NCI-H82 (cell line): ENCODE data around the gene SRMS.
A peak's percentile ranks its signal among the peaks of the same experiment; 100 is the strongest.

Experiments used
- DNase-seq: peaks from one replicate; lab custom pipeline; 2025; lab: John Stamatoyannopoulos, UW

The SRMS gene

DNA sequence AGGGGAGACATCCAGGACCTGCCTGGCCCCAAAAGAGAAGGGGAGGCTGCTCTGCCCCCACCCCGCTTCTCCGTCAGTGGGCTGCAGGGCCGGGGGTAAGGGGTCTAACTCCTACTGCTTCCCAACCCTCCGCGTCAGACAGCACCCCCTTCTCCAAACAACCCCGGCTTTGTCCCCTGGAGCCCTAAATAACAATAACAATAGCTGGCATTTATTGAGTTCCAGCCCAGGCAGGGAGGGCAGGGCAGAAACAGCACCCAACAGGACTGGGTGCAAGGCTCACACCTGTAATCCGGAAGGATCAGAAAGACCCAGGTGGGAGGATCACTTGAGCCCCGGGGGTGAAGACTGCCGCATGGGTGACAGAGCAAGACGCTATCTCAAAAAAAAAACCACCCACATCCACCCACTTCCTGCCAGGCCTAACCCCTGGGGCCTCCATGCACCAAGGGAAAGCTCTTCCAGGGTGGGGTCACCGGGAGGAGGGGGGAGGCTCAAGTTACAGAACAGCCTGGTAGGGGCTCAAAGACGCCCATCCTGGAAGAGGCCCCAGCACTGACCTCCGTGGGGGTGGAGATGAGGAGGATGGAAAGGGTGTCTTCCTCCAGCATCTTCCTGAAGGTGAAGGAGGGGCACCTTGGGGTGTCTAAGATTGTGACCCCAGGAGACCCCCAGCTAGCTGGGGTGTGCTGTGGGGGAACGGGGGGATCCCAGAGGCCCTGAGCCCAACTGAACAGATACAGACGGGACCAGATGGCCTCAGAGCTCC is 5.1 kb upstream of the SRMS start:
- DNase-seq, result no peak

DNA sequence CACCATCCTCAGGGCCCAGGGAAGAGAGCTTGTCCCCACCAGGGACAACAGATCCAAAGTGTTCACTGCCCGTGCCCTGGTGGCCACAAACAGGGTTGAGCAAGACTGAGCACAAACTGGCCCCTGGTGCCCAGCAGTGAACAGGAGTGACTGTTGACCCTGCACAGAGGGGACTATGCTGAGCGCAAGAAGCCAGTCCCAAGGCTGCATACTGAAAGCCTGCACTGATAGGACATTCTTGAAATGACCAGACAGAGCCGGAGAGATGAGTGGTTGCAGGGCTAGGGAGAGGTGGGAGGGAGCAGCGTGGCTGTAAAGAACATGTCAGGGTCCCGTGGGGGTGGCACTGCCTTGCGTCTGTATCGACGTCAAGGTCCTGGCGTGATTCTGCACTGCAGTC is 3.5 kb upstream of the SRMS start:
- no peak for DNase-seq

DNA sequence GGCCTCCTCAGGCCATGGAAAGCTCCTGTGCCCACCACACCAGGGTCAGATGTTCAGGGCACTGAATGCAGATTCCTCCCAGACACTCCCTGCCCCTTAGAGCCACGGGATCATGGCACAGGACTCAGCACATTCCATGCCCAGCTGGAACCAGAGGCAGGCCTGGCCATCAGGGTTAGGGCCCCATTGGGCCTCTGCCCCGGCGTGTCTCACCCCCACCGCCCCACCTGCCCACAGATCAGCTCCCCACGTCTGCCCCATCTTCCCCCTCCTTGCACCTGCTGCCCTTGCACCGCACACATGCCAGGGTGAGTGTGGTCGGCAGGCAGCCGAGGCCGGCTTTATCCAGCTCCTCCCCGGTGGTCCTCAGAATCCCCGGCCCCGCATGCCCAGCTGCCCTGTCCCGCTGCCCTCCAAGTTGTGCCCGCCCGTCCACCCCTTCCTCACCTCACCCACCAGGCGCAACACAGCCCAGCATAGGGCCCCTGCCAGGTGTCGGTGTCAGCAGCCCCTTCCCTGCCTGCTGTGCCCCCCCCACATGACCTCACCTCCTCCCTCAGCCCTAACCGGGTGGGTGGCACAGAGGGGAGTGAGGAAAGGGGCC is 2.2 kb upstream of the SRMS start:
- no peak for DNase-seq

DNA sequence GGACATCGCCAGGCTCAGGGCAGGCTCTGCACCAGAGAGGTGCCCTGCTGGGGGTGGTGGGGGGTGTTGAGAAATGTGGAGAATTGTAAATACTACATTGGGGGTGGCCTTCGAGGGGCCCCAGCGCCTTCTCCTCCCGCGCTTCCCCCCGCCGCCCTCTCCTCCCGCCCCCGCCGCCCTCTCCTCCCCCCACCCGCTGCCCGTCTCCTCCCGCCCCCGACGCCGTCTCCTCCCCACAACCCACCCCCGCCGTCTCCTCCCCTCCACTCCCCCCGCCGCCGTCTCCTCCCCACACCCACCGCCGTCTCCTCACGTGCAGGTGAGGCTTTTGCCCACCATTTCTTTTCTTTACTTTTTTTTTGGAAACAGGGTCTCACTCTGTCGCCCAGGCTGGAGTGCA is 1.5 kb upstream of the SRMS start:
- no peak for DNase-seq

DNA sequence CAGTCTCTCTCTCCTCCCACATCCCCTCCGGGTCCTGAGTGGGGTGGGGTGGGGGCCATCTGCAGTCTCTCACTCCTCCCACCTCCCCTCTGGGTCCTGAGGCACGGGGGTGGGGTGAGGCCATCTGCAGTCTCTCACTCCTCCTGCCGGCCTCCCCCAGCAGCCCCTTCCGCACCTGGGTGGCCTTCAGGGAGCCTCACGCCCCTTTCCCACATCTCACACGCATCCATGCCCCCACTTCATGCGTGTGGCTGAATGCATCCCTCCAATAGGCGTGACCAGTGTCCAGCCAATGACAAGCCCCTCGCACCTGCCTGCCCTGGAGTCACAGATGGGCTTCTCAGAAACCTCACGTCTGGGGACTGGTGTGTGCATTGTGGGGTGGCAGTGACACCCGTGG is 993 bp upstream of the SRMS start:
- DNase-seq, result no peak

DNA sequence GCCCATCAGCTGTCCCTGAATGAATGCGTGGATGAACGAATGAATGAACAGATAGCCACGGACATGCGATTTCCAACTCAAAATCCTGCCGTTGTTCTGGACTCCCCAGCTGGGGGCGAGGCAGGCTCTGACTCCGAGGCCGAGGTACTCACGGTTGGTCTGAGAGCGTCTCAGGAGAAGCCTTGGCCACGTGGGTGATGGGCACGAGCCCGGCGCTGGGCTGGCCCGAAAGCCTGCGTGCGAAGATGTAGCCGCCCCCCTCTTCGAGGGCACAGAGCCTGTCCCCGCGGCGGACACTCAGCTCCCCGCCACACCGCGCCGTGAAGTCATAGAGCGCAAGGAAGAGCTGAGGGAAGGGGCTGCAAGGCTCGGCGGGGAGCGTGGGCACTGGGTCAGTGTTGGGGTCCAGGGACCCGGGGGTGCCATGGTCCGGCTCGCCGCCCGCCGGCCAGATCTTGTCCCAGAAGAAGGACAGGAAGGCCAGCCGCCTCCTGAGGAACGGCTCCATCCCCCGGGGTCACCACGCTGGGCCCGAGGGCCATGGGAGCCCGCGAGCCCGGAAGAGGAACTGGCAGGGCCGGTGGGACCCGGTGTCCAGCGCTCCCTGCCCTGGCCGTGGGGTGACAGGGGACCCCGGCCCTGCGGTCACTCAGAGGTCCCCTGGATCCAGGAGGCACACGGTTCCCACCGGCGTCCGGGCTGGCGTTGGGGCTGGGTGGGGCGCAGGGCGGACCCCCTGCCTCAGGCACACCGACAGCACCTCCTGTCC is 409 bp downstream of the SRMS start:
- no peak for DNase-seq

DNA sequence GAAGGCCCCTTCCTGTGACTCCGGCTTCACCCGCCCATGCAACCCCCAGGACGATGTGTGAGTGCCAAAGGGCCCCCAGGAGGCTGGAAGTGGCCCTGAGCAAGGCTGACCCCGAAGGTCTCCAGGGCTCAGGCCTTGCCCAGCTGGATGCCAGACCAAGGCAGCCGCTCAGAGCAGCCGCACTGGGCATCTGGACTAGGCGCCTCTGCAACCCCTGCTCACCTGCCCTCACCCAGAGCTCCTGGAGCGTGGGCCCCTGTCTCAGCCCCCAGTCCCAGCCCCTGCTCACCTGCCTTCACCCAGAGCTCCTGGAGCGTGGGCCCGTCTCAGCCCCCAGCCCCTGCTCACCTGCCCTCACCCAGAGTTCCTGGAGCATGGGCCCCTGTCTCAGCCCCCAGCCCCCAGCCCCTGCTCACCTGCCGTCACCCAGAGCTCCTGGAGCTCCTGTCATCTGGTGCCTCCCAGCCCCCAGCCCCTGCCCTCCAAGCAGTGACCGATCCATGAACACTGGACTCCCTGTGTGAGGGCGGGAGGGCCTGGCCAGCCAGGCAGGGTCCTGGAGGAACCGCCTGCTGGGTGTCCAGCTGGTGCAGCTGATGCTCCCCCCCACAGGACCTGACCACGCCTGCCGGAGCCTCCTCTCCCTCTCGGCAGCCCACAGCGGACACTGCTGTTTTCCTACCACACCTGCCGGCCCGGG is 1.1 kb downstream of the SRMS start:
- DNase-seq, result no peak

DNA sequence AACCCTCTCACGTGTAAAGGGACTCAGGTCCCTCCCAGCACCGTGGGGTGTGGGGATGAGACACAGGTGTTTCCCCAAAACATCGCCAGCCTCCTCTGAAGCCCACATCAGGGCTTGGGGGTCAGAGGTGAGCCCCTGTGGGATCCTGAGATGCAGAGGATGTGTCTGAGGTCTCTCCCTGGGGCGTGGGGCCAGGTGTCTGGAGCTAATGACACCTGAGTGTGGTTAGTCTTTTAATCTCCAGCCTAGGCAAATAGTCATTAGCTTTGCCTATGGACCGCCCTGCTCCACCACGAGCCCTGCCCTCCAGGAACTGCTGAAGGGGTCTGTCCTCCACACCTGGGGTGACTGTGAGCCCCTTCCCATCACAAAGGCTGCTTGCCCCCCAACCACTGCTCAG is 1.7 kb downstream of the SRMS start:
- DNase-seq, result no peak

DNA sequence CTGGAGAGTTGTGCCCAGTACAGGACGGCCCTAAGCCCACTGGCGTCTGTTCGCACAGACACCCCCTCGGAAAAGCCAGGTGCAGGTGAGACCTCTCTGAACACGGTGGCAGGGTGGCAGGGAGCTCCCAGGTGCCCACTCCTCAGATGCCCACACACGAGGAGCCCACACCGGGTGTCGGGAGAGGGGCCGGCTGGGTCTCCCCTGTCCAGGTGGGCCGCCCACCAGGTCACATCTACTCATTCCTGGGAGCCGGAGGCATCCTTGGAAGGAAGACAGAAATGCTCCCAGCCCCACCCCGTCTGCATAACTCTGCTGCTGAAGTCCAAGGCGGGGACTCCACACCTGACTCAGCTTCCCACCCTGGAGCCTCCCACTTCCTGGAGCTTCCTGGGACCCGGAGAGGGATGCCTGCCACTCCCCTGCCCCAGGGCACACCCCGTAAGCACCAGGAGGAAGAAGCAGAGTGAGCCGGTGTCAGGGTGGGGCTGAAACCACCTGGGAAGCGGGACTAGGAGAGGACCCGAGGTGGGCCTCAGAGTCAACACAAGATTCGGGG is 2.5 kb downstream of the SRMS start:
- DNase-seq, result no peak

DNA sequence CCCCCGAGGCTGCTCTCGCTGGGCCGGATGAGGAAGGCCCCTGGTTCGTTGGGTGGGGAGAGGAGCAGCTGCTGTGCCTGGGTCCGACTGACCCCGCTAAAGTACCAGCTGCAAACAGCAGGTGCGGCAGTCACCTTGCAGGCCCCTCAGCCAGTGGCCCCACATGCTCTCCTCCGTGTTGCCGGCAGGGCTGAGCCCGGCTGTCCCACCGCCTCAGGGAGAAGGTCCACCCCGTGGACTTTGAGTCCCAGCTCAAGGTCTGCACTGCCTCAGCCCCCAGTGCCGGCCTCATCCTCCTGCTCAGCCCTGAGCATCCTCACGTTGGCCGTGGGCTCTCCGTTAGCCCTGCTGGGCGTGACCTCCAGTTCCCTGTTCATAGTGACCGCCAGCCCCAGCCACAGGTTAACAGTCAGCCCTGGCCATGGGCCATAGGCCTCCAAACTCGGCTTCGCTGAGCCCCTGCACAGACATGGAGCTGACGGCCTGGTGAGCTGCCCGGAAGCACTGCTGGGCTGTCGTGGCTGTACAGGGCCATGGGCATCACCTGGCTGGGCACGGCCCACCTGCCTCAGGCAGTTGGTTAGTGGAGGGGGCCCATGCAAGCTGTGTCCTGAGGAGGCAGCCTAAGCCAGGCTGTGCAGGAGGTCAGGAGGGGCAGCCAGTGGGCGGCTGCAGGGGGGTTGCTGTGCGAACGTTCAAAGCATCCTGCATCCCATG is 3.1 kb downstream of the SRMS start:
- DNase-seq, result no peak

DNA sequence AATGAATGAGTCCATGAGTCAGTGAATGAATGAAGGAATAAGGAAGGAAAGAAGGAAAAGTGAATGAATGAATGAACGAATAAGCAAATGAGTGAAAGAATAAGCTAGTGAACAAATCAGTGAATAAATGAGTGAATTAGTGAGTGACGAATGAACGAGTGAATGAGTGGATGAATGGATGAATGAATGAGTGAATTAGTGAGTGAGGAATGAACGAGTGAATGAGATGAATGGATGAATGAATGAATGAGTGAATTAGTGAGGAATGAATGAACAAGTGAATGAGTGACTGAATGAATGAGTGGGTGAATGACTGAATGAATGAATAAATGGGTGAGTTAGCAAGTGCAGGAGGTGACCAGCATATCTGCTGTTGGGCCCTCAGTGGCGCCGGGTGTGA is 3.8 kb downstream of the SRMS start:
- no peak for DNase-seq

DNA sequence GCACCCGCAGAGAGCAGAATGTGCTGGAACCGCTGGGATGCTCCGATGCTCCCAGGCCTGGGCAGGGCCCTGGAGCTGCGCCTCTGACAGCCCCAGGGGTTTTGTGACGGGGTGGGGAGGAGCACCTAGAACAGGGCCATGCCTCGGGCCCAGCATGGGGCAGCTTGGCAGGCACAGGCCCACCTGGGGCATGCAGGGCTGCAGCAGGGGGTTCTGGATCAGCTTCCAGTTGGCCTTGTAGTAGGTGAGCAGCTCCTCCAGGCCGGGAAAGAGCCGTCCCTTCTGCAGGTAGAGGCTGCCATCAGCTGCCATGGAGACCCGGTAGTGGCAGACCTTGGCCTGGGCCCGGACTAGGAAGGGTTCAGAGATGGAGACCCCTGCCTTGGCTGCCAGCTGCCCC is 4.4 kb downstream of the SRMS start:
- no peak for DNase-seq

DNA sequence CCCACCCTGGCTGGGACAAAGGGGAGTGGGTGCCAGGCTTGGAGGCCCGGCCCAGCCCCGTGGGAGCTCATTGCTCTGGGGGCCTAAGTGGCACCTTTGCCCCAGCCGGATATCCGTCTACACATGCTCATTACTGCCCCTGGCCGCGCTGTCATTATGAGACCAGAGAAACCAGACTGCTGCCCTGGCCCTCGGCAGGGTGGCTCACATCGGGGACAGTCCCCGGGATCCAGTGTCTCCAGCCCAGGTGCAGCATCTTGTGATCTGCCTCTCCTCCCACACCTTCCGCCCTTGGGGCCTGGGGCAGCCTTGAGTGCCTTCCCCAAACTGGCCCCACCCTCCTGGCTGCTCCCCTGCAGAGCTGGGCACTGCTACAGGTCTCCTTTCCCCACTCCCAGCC is 4.9 kb downstream of the SRMS start:
- no peak for DNase-seq

DNA sequence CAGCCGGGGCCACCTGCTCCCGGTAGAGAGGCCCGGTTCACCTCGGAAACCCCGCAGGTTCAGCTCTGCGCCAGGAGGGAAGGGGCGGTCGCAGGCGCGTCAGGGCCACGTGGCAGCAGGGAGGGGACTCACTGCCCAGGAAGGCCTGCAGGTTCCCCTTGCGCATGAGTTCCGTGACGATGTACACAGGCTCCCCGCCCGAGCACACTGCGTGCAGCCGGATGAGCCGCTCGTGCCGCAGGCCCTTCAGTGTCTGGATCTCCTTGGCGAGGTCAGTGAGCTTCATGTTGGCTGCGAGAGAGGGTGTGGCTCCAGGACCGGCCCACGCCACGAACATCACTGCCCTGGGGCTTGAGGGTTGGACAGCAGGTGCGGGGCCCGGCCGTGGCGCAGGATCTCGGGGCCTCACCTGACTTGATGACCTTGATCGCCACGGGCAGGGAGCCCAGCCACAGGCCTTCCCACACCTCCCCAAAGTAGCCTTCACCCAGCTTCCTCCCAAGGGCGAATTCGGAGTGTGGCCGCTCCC is 5.5 kb downstream of the SRMS start:
- no peak for DNase-seq

DNA sequence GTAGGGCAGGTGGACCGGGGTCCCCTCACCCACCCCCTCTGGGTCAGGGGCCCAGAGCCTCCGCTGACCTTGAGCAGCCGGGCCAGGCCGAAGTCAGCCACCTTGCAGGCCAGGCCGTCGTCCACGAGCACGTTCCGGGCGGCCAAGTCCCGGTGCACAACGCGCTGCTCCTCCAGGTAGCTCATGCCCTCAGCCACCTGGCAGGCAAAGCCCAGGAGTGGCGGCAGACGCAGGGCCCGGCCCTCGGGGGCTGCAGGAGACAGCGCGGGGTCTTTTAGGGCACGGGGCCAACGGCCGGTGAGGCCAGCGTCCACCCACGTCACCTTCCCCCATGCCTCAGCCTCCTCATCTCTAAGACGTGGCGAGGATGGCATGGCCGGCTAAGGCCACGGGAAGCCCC is 6.2 kb downstream of the SRMS start:
- no peak for DNase-seq

DNA sequence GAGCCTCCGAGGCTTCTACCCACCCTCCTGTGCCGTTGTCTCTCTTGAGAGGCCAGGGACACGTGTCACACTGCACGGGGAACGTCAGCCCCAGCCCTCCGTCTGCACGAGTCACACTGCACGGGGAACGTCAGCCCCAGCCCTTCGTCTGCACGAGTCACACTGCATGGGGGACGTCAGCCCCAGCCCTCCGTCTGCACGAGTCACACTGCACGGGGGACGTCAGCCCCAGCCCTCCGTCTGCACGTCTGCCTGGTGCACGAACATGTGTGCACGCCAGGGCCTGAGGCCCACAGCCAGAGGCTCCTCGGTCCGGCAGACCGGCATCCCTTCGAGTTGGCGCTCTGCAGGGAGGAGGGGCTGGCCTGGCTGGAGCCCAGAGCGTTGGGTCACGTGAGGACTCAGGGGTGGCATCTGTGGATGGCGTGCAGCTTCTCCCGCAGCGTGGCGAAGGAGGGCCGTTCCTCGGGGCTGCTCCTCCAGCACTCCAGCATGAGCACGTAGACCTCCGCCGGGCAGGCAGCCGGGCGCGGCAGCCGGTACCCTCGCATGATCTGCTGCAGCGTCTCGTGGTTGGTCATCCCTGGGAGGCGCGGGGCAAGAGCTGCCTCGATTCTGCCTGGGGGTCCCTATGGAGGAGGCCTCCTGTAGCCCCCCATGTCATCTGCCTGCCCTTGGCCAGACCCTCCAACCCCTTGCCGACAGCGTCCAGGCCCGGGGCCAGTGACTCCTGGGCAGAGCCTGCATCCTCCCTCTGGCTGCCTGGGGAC is 6.9 kb downstream of the SRMS start:
- no peak for DNase-seq

DNA sequence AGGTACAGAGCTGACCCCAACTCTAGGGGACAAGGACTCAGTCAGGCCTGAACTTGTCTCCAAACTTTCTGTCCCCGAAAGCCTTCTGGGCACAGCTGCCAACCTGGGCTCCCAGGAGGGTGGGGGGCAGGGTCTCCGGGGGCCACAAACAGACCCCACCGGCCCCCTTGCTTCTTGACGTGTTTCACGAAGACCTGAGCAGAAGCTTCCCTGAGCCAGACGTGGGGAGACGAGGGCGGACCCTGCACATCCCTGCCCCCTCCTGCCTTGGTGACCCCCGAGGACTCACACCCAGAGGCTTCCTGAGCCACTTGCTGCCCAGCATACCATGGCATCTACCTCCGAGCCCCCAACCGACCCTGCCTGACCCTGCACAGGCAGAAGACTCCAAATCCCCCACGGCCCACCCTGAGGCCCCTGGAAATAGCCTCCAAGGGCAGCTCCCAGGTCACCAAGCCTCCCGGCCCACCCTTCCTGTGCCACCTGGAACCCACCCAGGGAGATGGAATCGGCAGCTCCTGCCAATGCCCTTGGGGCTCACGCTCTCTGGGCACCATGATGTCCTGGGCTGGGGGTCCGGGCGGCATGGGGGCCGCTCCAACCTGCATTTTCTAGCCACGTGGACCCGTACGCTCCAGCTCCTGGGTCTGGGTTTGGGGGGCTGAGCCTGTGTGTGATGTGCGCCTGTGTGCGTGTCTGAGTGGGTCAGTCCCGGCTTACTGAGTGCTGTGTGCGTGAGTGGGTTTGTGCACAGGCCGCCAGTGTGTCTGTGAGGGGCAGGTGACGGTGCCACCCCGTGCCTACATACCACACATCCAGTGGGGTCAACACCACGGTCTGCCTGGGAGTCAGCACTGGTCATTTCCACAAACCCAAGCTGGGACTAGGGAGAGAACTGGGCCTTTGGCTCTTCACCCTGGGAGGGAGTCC is 7.8 kb downstream of the SRMS start:
- no peak for DNase-seq

DNA sequence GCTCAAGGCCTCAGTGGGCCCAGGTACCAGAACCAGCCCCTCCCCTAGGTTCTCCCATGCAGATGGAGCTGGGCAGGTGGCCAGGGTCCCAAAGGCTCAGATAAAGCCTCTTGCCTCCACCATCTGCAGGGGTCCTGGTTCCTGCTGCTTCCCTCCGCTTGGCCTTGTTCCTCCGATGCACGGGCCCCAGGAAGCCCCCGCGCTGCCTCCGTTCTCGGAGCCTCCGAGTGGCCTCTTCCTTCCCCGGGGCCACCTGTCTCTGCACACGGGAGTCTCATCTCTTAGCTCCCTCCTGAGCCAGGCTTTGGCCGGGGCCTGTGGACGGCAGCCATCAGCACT is 8.5 kb downstream of the SRMS start:
- DNase-seq, result no peak

DNA sequence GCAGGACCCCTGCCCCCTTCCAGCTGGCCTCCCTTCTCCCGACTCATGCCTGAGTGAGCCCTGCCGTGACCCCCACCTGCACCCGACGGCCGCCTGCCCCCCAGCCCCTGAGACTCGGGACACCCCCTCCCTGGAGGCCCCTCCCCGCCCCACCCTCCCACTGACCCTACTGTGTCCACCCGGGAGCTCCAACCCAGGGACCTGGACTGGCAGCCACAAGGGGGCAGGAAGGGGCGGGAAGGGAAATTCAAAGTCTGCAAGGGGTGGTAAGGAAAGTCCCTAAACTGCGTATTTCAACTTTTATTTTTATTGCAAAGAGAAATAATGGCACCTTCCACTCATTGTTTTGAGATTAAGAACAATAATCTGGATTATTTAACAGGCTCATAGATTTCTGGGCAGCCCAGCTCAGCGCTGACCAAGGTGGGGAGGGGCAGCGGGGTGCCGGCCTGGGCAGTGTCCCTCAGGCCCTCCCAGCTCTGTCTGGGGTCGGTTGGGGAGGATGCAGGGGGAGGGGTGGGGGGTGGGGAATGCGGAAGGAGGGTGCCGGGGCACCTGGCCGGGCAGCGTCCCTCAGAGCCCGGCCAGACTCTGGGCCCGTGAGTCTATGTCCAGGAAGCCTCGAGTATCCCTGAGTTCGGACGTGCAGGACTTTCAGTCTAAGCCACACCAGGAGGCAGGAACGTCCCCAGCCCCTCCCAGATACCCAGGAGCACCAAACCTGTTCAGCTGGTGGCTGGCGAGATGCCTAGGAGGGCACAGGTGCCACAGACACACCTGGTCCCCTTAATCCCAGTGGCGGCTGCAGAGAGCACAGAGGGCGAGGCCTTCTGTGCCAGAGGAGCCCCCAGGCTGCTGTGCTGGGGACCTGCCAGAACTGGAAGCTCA is 9.1 kb downstream of the SRMS start:
- DNase-seq, result peak; percentile 61
